NAMALWA (cell line): ENCODE measurements around the gene MYO16.
"Not testable (repeated sequence)": the region's sequence is repeated elsewhere in the genome, so short reads cannot be mapped to it uniquely, and the experiment has no call there.

ENCODE experiments used
- DNase-seq: peaks from one replicate; pipeline ENCODE4 v3.0.0-alpha.2; 2015; ENCODE audit warnings: low spot score

Gene MYO16

GRCh38 chr13:108895220-108895704 lies 265.9 kb downstream of the MYO16 start:
- peak; percentile 69 for DNase-seq

DNA sequence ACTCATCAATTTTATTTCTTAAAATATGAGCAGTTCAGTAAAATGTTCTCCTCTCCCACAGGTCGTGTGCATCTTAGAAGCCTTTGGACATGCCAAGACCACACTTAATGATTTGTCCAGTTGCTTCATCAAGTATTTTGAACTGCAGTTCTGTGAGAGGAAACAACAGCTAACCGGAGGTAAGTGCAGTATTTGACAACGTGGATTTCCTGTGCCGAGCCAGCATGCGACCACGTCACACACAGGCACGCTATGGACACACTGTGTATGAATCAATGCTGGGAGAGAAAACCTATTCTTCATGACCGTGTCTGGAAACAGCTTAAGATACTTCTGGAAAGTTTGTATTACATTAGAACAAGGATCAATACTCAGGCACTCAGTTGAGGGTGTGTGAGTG lies 268.5 kb downstream of the MYO16 start:
- DNase-seq: no peak

DNA sequence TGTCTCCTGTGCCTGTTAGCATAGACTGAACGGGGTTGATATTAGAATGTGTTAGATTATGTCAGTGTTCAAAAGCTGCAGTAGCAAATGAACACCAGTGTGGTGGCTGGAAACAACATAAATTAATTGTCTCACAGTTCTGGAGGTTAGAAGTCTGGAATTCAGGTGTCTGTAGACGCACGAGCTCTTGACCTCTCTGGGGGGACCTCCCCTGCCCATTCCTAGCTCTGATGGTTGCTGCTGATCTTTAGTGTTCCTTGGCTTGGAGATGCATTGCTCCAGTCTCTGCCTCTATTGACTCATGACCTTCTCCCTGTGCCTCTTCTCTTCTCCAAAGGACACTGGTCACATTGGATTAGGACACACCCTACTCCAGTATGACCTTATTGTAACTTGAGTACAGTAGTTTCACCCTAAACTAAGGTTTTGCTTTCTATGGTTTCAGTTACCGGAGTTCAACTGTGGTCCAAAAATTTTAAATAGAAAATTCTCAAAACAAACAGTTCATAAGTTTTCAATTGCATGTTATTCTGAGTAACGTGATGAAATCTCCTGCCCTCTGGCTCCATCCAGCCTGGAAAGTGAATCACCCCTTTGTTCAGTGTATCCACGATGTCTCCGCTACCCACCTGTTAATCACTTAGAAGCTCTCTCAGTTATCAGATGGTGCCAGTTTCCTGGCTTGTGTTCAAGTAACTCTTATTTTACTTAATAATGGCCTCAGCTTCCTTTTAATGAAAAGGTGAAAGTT lies 273.2 kb downstream of the MYO16 start:
- DNase-seq: no peak

- DNase-seq: no peak
These were observed 274.2 kb downstream of the MYO16 start for GRCh38 chr13:108903613-108904012.

- DNase-seq: no peak
These were observed 282.4 kb downstream of the MYO16 start for GRCh38 chr13:108911807-108912206.

DNA sequence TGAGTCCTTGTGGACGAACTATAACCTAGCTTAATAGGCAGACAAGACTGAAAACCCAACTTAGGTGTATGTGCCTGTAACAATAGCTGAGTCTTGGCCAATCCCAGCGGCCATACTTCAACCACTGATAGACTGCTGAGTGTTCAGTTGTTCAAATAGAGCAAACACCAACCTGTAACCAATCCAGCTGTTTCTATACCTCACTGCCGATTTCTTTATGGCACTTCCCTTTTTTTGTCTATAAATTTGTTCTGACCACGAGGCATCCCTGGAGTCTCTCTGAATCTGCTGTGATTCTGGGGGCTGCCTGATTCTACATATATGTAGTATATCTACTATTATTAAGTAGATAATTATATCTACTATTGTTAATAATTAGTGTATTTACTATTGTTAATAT lies 284.3 kb downstream of the MYO16 start:
- not testable (repeated sequence) for DNase-seq

GRCh38 chr13:108915095-108915633 lies 285.8 kb downstream of the MYO16 start:
- no peak for DNase-seq

GRCh38 chr13:108915634-108916512 lies 286.5 kb downstream of the MYO16 start:
- no peak for DNase-seq

GRCh38 chr13:108917581-108917980 lies 288.2 kb downstream of the MYO16 start:
- no peak for DNase-seq

GRCh38 chr13:108919036-108919907 lies 289.9 kb downstream of the MYO16 start:
- DNase-seq: no peak

GRCh38 chr13:108920137-108920536 lies 290.7 kb downstream of the MYO16 start:
- DNase-seq: no peak

DNA sequence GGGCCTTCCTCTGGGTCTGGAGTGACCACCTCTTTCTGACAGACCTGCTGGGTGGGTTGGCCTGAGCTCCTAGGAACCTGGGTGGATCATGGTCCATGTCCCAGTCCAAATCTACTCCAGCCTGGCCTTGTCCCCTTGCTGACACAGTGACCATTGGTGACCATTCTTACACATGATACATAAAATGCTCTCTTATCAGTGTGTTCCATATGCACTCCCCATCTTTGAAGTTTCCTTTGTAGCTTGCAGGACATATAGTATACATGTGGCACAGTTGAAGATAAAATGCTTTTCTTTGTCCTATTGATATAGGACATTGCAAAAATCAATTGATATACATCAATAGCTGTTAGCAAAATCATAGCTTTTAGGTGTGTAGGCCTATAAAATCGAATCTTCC lies 291.8 kb downstream of the MYO16 start:
- DNase-seq: no peak

DNA sequence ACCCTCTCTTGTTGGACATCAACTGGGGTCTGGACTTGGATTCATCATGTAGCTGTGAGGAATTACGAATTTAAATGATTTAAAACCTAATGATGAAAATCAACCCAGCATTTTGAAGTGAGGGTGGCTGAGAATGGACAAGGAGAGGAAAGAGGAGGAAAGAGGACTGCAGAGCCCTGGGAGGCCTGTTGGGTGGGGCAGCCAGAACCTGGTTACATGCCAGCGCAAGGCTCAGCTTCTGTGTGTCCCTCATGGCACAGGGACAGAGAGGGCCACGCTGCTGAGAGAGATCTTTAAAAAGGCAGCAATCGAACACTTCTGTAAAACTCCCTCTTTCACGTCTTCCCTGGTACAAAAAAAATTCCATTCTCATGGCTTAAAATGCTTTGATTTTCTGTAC lies 292.7 kb downstream of the MYO16 start:
- DNase-seq: no peak

GRCh38 chr13:108923386-108924047 lies 294.1 kb downstream of the MYO16 start:
- DNase-seq: no peak

DNA sequence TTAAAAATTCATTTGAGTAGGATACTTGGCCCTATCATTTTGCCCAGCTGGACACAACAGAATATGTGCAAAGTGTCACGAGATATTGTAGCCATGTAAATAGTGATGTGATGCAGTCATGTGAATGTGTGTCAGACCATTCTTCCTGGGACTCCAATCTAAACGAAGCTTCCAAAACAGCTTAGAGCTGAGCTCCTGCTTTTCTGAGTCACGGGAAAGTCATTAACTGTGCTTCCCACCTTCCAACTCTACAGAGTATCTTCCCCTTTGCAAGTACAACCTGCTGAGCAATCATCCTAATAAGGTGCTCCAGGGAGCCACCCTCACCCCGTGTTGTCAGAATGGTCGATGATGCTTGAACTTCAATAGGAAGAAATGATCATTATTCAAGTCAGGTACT lies 294.7 kb downstream of the MYO16 start:
- DNase-seq: no peak

DNA sequence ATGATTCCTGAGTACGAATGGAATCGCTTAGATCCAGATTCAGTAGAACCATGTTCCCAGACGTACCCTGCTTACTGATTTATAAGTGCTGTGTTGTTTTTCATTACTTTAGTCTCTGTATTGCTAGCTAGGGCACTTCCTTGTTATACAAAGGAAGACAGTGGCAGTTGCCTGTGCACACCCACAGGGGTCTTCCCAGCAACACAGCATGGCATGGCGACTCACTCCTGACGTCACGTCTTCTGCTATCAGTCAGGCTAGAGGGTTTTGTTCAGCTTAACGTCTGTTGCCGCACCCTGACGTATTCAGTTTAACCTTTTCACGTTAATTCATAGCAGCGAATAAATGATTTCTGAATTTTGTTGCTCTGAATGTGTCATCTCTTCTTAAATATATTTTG lies 295.1 kb downstream of the MYO16 start:
- no peak for DNase-seq

- DNase-seq: no peak
These were observed 295.7 kb downstream of the MYO16 start for GRCh38 chr13:108925070-108925469.

- no peak for DNase-seq
These were observed 297.5 kb downstream of the MYO16 start for GRCh38 chr13:108926862-108927261.

- no peak for DNase-seq
These were observed 298.2 kb downstream of the MYO16 start for GRCh38 chr13:108927615-108928014.

DNA sequence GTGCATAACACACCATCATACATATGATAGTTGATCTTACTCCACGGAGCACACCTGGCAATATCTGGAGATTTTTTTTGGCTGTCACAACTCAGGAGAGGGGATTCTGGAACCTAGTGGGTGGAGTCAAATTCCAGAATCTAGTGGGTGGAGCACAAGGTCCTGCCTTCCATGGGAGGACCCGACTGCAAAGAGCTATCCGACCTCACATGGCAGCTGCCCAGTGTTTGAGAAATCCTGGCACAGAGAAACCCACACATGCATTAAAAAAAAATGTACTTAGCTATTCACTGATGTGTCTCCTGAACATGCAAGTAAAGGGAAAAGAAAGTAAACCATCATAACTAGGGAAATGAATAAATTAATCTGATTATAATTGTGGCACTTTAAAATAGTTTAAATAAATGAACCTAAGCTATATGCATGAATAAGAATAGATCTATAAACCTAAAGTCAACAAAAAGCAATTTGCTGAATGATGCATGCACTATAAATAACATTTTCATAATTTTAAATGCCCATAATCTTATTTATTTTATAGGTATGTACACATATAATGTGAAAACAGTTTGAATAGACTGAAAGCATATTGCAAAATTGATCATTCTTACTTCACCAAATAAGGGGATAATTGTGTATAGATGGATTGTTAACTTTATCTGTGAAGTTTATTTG lies 300.3 kb downstream of the MYO16 start:
- no peak for DNase-seq

- DNase-seq: no peak
These were observed 302.8 kb downstream of the MYO16 start for GRCh38 chr13:108932196-108932595.
